Osteoblast (primary cell): Measurements from ENCODE around the gene CLIC1. TPM values are rescaled to one million over a fixed set of nuclear protein-coding genes. Genes with fewer than 3 reads are reported as not detected.
A peak's percentile ranks its signal among the peaks of the same experiment; 100 is the strongest.

Experiments used
- DNase-seq: peaks from one replicate; pipeline ENCODE4 v3.0.0; 2011; ENCODE audit warnings: low spot score, mixed read lengths; ENCODE audit not compliant: insufficient read length; ENCODE audit errors: missing footprints
- H2AFZ ChIP-seq: 2 replicates; pipeline ENCODE4 v1.6.0; 2011; ENCODE audit warnings: mild to moderate bottlenecking, low read length
- H3K27ac ChIP-seq: 2 replicates; pipeline ENCODE4 v1.5.1; 2011; ENCODE audit warnings: mild to moderate bottlenecking, low read depth, low read length, moderate library complexity
- H3K27me3 ChIP-seq: 2 replicates; pipeline ENCODE4 v1.6.0; 2012; ENCODE audit warnings: mild to moderate bottlenecking, control low read depth, inconsistent platforms, low read length, moderate library complexity; ENCODE audit not compliant: insufficient read depth
- H3K36me3 ChIP-seq: 2 replicates; pipeline ENCODE4 v1.5.1; 2011; ENCODE audit warnings: mild to moderate bottlenecking, low read length, control low read depth, moderate library complexity; ENCODE audit not compliant: insufficient read depth
- H3K4me1 ChIP-seq: 2 replicates; pipeline ENCODE4 v1.5.1; 2011; ENCODE audit warnings: mild to moderate bottlenecking, low read length, control low read depth, moderate library complexity; ENCODE audit not compliant: insufficient read depth
- H3K4me2 ChIP-seq: 2 replicates; pipeline ENCODE4 v1.6.0; 2011; ENCODE audit warnings: mild to moderate bottlenecking, low read length; ENCODE audit not compliant: insufficient read depth
- H3K4me3 ChIP-seq: fragments of 200-600 bp; sonication (generic); 3 replicates; pipeline ENCODE4 v1.5.1; 2012; ENCODE audit warnings: mild to moderate bottlenecking, low read length, inconsistent platforms; ENCODE audit not compliant: insufficient read depth
- H3K79me2 ChIP-seq: 2 replicates; pipeline ENCODE4 v1.6.0; 2012; ENCODE audit warnings: mild to moderate bottlenecking, low read length, control low read depth, inconsistent platforms; ENCODE audit not compliant: insufficient read depth
- H3K9me3 ChIP-seq: 2 replicates; pipeline ENCODE4 v1.5.1; 2011; ENCODE audit warnings: low read depth, low read length, control low read depth
- H4K20me1 ChIP-seq: 2 replicates; pipeline ENCODE4 v1.6.0; 2012; ENCODE audit warnings: mild to moderate bottlenecking, low read length, control low read depth; ENCODE audit not compliant: insufficient read depth
- CTCF ChIP-seq: IDR thresholded peaks from 2 replicates; pipeline ENCODE4 v1.5.1; 2011; ENCODE audit warnings: mild to moderate bottlenecking, low read depth, low read length, moderate library complexity; ENCODE audit errors: extremely low read depth
- total RNA-seq: library from RNA; depleted of rRNA; stranded (reverse); fragments of >200 nt; gene quantifications from 2 replicates; pipeline ENCODE4 v1.2.3, GENCODE V29; 2012

Gene CLIC1
- total RNA-seq, 1 donor = 502 TPM

- Histone ChIP-seq H3K27ac (peak overlapping the region; percentile 79), H4K20me1 (peaks cover 14% of the 10 kb centered on the region), H3K4me1 (peaks cover 47% of the 10 kb centered on the region), H2AFZ (peak overlapping the region; percentile 55), H3K9me3 (no peaks in the 10 kb centered on the region), H3K4me3 (peak overlapping the region; percentile 39), H3K36me3 (peaks cover 31% of the 10 kb centered on the region), H3K4me2 (peak overlapping the region; percentile 66), H3K27me3 (no peaks in the 10 kb centered on the region), H3K79me2 (peaks cover 50% of the 10 kb centered on the region)
- no peak for DNase-seq
- TF ChIP-seq CTCF = no peak
These were observed 1.1 kb upstream of the CLIC1 start for GRCh38 chr6:31737315-31737990.

GRCh38 chr6:31736768-31737314, 511 bp upstream of the CLIC1 start:
- peak; percentile 64 for DNase-seq
- peaks cover 56% of the 10 kb centered on the region for H3K79me2 ChIP-seq
- H3K27ac ChIP-seq = peak overlapping the region; percentile 82
- H2AFZ ChIP-seq = peak overlapping the region; percentile 82
- peak overlapping the region; percentile 99 for H3K4me2 ChIP-seq
- peaks cover 47% of the 10 kb centered on the region for H3K4me1 ChIP-seq
- peaks cover 18% of the 10 kb centered on the region for H4K20me1 ChIP-seq
- H3K27me3 ChIP-seq = no peaks in the 10 kb centered on the region
- peak overlapping the region; percentile 89 for H3K4me3 ChIP-seq
- no peak for TF ChIP-seq CTCF
- H3K9me3 ChIP-seq = no peaks in the 10 kb centered on the region
- peaks cover 31% of the 10 kb centered on the region for H3K36me3 ChIP-seq

GRCh38 chr6:31734821-31735406, 1.4 kb downstream of the CLIC1 start:
- Histone ChIP-seq H3K4me3 (peak overlapping the region; percentile 89), H3K9me3 (no peaks in the 10 kb centered on the region), H3K27me3 (no peaks in the 10 kb centered on the region), H2AFZ (peak overlapping the region; percentile 79), H3K36me3 (peaks cover 38% of the 10 kb centered on the region), H3K4me1 (peaks cover 48% of the 10 kb centered on the region), H3K27ac (peak overlapping the region; percentile 82), H3K79me2 (peaks cover 48% of the 10 kb centered on the region), H4K20me1 (peaks cover 26% of the 10 kb centered on the region), H3K4me2 (peak overlapping the region; percentile 99)
- DNase-seq = peak; percentile 94
- no peak for TF ChIP-seq CTCF

GRCh38 chr6:31734247-31734820, 2.0 kb downstream of the CLIC1 start:
- no peak for TF ChIP-seq CTCF
- Histone ChIP-seq H3K79me2 (peaks cover 47% of the 10 kb centered on the region), H3K27ac (peak overlapping the region; percentile 82), H3K27me3 (no peaks in the 10 kb centered on the region), H2AFZ (peak overlapping the region; percentile 79), H3K4me3 (peak overlapping the region; percentile 89), H3K4me2 (peak overlapping the region; percentile 99), H4K20me1 (peaks cover 26% of the 10 kb centered on the region), H3K4me1 (peaks cover 45% of the 10 kb centered on the region), H3K9me3 (no peaks in the 10 kb centered on the region), H3K36me3 (peaks cover 38% of the 10 kb centered on the region)
- DNase-seq = no peak
